ENCODE results near the gene APP.

Gene APP

GRCh38 chr21:25984538-25984937 is 186.0 kb downstream of the APP start:
- Histone ChIP-seq H3K27me3 (ENCODE audit: insufficient read depth, low read length) (no peaks in the 10 kb centered on the region), H3K4me1 (ENCODE audit: control insufficient read depth, insufficient read depth, low read length, unreplicated experiment) (no peaks in the 10 kb centered on the region), H3K4me3 (ENCODE audit: low read depth, low read length) (no peak overlapping the region), H3K36me3 (ENCODE audit: insufficient read depth, low read length) (no peaks in the 10 kb centered on the region), H2AFZ (ENCODE audit: low read length, unreplicated experiment) (no peak overlapping the region), H3K79me2 (ENCODE audit: control insufficient read depth, insufficient read depth, low read length, unreplicated experiment) (no peaks in the 10 kb centered on the region), H3K27ac (ENCODE audit: low read depth, low read length) (no peak overlapping the region)

- Histone ChIP-seq H3K4me1 (ENCODE audit: control insufficient read depth, insufficient read depth, low read length, unreplicated experiment) (no peaks in the 10 kb centered on the region), H3K27ac (ENCODE audit: low read depth, low read length) (no peak overlapping the region), H3K4me3 (ENCODE audit: low read depth, low read length) (no peak overlapping the region), H3K27me3 (ENCODE audit: insufficient read depth, low read length) (no peaks in the 10 kb centered on the region), H2AFZ (ENCODE audit: low read length, unreplicated experiment) (no peak overlapping the region), H3K79me2 (ENCODE audit: control insufficient read depth, insufficient read depth, low read length, unreplicated experiment) (no peaks in the 10 kb centered on the region), H3K36me3 (ENCODE audit: insufficient read depth, low read length) (no peaks in the 10 kb centered on the region)
These were observed 186.8 kb downstream of the APP start for GRCh38 chr21:25983745-25984144.

DNA sequence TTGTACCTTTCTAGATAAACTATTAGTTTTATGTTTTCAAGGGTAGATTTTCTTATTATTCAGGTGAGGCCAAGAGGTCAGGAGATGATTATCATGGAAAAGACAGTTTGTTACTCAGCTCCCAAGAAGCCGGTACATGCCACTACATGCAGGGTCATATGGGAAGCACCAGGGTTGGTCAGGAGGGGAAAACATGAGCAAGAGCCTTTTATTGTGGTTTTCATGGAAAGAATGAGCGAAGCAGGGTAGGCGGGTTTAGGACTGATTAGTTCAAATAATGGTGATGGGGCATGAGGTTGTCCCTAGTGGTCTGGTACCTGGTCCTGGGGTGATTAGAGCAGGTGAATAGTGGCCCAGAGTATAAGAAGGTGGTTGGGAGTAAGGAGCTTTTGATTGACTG is 189.9 kb downstream of the APP start:
- Histone ChIP-seq H3K79me2 (ENCODE audit: control insufficient read depth, insufficient read depth, low read length, unreplicated experiment) (no peaks in the 10 kb centered on the region), H2AFZ (ENCODE audit: low read length, unreplicated experiment) (no peak overlapping the region), H3K27me3 (ENCODE audit: insufficient read depth, low read length) (no peaks in the 10 kb centered on the region), H3K4me1 (ENCODE audit: control insufficient read depth, insufficient read depth, low read length, unreplicated experiment) (no peaks in the 10 kb centered on the region), H3K36me3 (ENCODE audit: insufficient read depth, low read length) (peaks cover 6% of the 10 kb centered on the region), H3K27ac (ENCODE audit: low read depth, low read length) (no peak overlapping the region), H3K4me3 (ENCODE audit: low read depth, low read length) (no peak overlapping the region)

DNA sequence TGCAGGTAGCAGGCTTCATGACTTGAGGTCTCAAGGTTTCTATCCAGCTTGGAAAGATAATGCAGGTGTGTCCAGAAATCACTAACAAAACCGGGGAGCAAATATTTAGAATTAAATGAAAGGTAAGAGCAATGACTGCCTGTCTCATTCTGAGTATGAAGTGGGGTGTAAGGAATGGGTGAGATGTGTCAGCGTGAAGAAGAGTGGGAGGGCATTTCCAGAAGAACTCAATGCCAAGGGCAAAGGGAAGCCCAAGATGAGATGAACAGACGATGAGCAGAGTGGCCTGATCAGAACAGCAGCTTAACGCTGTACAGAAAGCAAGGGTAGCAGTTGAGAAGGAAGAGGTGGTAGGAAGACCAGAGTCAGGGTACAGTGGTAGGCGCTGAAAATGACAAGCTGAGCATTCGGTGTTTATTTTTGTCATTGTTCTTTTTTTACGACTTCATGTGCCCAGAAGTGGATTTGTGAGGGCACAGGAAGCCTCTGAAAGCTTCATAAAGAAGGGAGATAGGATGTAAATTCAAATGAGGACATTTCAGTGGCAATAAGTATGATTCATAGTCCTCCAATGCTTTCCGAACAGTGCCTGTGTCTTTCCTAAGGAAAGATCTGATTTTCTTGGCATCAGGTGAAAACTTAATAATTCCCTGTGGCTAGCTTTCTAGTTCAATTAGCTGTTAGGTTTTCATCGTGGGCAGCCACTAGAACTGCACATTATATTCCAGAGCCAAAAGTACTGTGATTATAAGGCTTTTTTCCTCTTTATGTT is 190.5 kb downstream of the APP start:
- H3K27ac ChIP-seq (ENCODE audit: low read depth, low read length) = no peak overlapping the region
- H3K36me3 ChIP-seq (ENCODE audit: insufficient read depth, low read length) = peaks cover 13% of the 10 kb centered on the region
- no peak overlapping the region for H2AFZ ChIP-seq (ENCODE audit: low read length, unreplicated experiment)

GRCh38 chr21:25977068-25977611 is 193.4 kb downstream of the APP start:
- no peak overlapping the region for H3K4me3 ChIP-seq (ENCODE audit: low read depth, low read length)
- H3K27me3 ChIP-seq (ENCODE audit: insufficient read depth, low read length) = no peaks in the 10 kb centered on the region
- H3K27ac ChIP-seq (ENCODE audit: low read depth, low read length) = no peak overlapping the region
- H3K79me2 ChIP-seq (ENCODE audit: control insufficient read depth, insufficient read depth, low read length, unreplicated experiment) = no peaks in the 10 kb centered on the region
- H2AFZ ChIP-seq (ENCODE audit: low read length, unreplicated experiment) = no peak overlapping the region
- peaks cover 35% of the 10 kb centered on the region for H3K36me3 ChIP-seq (ENCODE audit: insufficient read depth, low read length)
- no peaks in the 10 kb centered on the region for H3K4me1 ChIP-seq (ENCODE audit: control insufficient read depth, insufficient read depth, low read length, unreplicated experiment)

More for the DNA sequence above, 190.5 kb downstream of the APP start:
- no peaks in the 10 kb centered on the region for H3K4me1 ChIP-seq (ENCODE audit: control insufficient read depth, insufficient read depth, low read length, unreplicated experiment)
- H3K4me3 ChIP-seq (ENCODE audit: low read depth, low read length) = no peak overlapping the region
- no peaks in the 10 kb centered on the region for H3K27me3 ChIP-seq (ENCODE audit: insufficient read depth, low read length)
- no peaks in the 10 kb centered on the region for H3K79me2 ChIP-seq (ENCODE audit: control insufficient read depth, insufficient read depth, low read length, unreplicated experiment)

- no peaks in the 10 kb centered on the region for H3K4me1 ChIP-seq (ENCODE audit: control insufficient read depth, insufficient read depth, low read length, unreplicated experiment)
- no peaks in the 10 kb centered on the region for H3K27me3 ChIP-seq (ENCODE audit: insufficient read depth, low read length)
- H3K79me2 ChIP-seq (ENCODE audit: control insufficient read depth, insufficient read depth, low read length, unreplicated experiment) = no peaks in the 10 kb centered on the region
- no peak overlapping the region for H3K27ac ChIP-seq (ENCODE audit: low read depth, low read length)
- H3K36me3 ChIP-seq (ENCODE audit: insufficient read depth, low read length) = peaks cover 49% of the 10 kb centered on the region
- H3K4me3 ChIP-seq (ENCODE audit: low read depth, low read length) = no peak overlapping the region
- H2AFZ ChIP-seq (ENCODE audit: low read length, unreplicated experiment) = no peak overlapping the region
These were observed 195.6 kb downstream of the APP start for GRCh38 chr21:25974964-25975363.

- H3K4me1 ChIP-seq (ENCODE audit: control insufficient read depth, insufficient read depth, low read length, unreplicated experiment) = no peaks in the 10 kb centered on the region
- no peaks in the 10 kb centered on the region for H3K27me3 ChIP-seq (ENCODE audit: insufficient read depth, low read length)
- no peak overlapping the region for H3K4me3 ChIP-seq (ENCODE audit: low read depth, low read length)
- H2AFZ ChIP-seq (ENCODE audit: low read length, unreplicated experiment) = no peak overlapping the region
- H3K27ac ChIP-seq (ENCODE audit: low read depth, low read length) = no peak overlapping the region
- peaks cover 39% of the 10 kb centered on the region for H3K36me3 ChIP-seq (ENCODE audit: insufficient read depth, low read length)
- H3K79me2 ChIP-seq (ENCODE audit: control insufficient read depth, insufficient read depth, low read length, unreplicated experiment) = no peaks in the 10 kb centered on the region
These were observed 200.2 kb downstream of the APP start for GRCh38 chr21:25970254-25970930.

- no peaks in the 10 kb centered on the region for H3K27me3 ChIP-seq (ENCODE audit: insufficient read depth, low read length)
- no peak overlapping the region for H2AFZ ChIP-seq (ENCODE audit: low read length, unreplicated experiment)
- H3K4me1 ChIP-seq (ENCODE audit: control insufficient read depth, insufficient read depth, low read length, unreplicated experiment) = peaks cover 12% of the 10 kb centered on the region
- peaks cover 20% of the 10 kb centered on the region for H3K36me3 ChIP-seq (ENCODE audit: insufficient read depth, low read length)
- no peak overlapping the region for H3K27ac ChIP-seq (ENCODE audit: low read depth, low read length)
- H3K4me3 ChIP-seq (ENCODE audit: low read depth, low read length) = no peak overlapping the region
- H3K79me2 ChIP-seq (ENCODE audit: control insufficient read depth, insufficient read depth, low read length, unreplicated experiment) = no peaks in the 10 kb centered on the region
These were observed 202.6 kb downstream of the APP start for GRCh38 chr21:25967901-25968438.

DNA sequence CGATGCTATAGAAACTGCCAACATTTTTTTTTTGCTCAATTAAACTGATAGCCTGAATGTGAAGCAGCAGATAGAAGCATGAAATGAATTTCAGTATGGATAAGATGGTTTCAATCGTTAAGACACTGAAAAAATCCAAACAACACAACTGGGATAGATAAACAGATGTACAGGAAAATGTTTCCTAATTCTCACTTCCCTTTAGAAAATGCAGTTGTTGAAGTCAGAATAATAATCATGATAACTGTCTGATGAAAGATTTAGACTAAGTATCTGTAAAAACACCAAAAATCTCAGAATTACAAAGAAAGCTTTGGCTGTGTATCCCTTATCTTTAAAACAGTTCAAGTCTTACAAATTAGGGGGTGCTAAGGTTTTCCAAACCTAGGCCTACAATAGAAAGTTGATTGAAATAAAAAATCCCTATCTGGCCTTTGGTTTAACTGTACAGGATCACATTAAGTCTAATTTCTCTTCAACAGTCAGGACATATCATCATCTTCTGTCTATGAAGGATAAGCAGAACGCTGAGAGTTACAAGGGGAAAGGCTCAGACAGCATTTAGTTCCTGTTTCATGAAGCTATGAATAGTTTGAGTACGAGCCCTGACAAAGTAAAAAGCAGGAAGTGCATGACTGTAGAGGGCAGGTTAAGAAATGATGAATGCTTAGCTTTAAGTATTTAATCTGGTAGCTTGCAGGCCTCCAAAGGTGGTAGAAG is 203.2 kb downstream of the APP start:
- Histone ChIP-seq H3K79me2 (ENCODE audit: control insufficient read depth, insufficient read depth, low read length, unreplicated experiment) (no peaks in the 10 kb centered on the region), H3K27ac (ENCODE audit: low read depth, low read length) (no peak overlapping the region), H3K4me3 (ENCODE audit: low read depth, low read length) (no peak overlapping the region), H3K4me1 (ENCODE audit: control insufficient read depth, insufficient read depth, low read length, unreplicated experiment) (peaks cover 12% of the 10 kb centered on the region), H3K27me3 (ENCODE audit: insufficient read depth, low read length) (no peaks in the 10 kb centered on the region), H3K36me3 (ENCODE audit: insufficient read depth, low read length) (peaks cover 14% of the 10 kb centered on the region), H2AFZ (ENCODE audit: low read length, unreplicated experiment) (no peak overlapping the region)

- Histone ChIP-seq H3K27ac (ENCODE audit: low read depth, low read length) (no peak overlapping the region), H3K36me3 (ENCODE audit: insufficient read depth, low read length) (peaks cover 4% of the 10 kb centered on the region), H3K4me1 (ENCODE audit: control insufficient read depth, insufficient read depth, low read length, unreplicated experiment) (peaks cover 12% of the 10 kb centered on the region), H3K4me3 (ENCODE audit: low read depth, low read length) (no peak overlapping the region), H3K79me2 (ENCODE audit: control insufficient read depth, insufficient read depth, low read length, unreplicated experiment) (no peaks in the 10 kb centered on the region), H2AFZ (ENCODE audit: low read length, unreplicated experiment) (no peak overlapping the region), H3K27me3 (ENCODE audit: insufficient read depth, low read length) (no peaks in the 10 kb centered on the region)
These were observed 204.4 kb downstream of the APP start for GRCh38 chr21:25965951-25966707.

Measured in ACC112 (cell line).